Glutamatergic neuron (in vitro differentiated cells): ENCODE data around the gene ZNF45. TPM values are rescaled to one million over a fixed set of nuclear protein-coding genes. Genes with fewer than 3 reads are reported as not detected.
"Not testable (repeated sequence)": the region's sequence is repeated elsewhere in the genome, so short reads cannot be mapped to it uniquely, and the experiment has no call there.

Source experiments
- DNase-seq: peaks from one replicate; pipeline ENCODE4 v3.0.0; 2022
- H3K27ac Mint-ChIP-seq: one replicate; pipeline ENCODE4 v1.8.0; 2020; ENCODE audit warnings: mild to moderate bottlenecking, mixed read lengths, inconsistent platforms; ENCODE audit not compliant: unreplicated experiment
- H3K27me3 Mint-ChIP-seq: one replicate; pipeline ENCODE4 v1.8.0; 2020; ENCODE audit warnings: mild to moderate bottlenecking, moderate library complexity, mixed read lengths, inconsistent platforms; ENCODE audit not compliant: unreplicated experiment
- H3K36me3 Mint-ChIP-seq: one replicate; pipeline ENCODE4 v1.8.0; 2020; ENCODE audit warnings: mild to moderate bottlenecking, mixed read lengths, inconsistent platforms; ENCODE audit not compliant: unreplicated experiment
- H3K4me1 Mint-ChIP-seq: one replicate; pipeline ENCODE4 v1.8.0; 2020; ENCODE audit warnings: mild to moderate bottlenecking, low read depth, mixed read lengths, inconsistent platforms; ENCODE audit not compliant: unreplicated experiment
- H3K4me3 Mint-ChIP-seq: one replicate; pipeline ENCODE4 v1.8.0; 2020; ENCODE audit warnings: mild to moderate bottlenecking, mixed read lengths, inconsistent platforms; ENCODE audit not compliant: unreplicated experiment
- H3K9me3 Mint-ChIP-seq: one replicate; pipeline ENCODE4 v1.8.0; 2020; ENCODE audit warnings: mild to moderate bottlenecking, moderate library complexity, mixed read lengths, inconsistent platforms; ENCODE audit not compliant: unreplicated experiment
- CTCF ChIP-seq: fragments of 200-600 bp; sonication (generic); IDR thresholded peaks from one replicate; pipeline ENCODE4 v1.5.0; 2021; ENCODE audit not compliant: partially characterized antibody, unreplicated experiment
- total RNA-seq: library from RNA; stranded (reverse); fragmentation: NEBNext Ultra II Directional; extraction: Animal tissue kit (Norgen Biotek cat#: 25700); gene quantifications from one replicate; pipeline ENCODE4 v1.2.1, GENCODE V29; 2021; ENCODE audit not compliant: unreplicated experiment

Gene ZNF45
- total RNA-seq, 1 donor from 2014 or later = 12.1 TPM

- Mint-ChIP-seq H3K9me3 (peaks cover 50% of the 10 kb centered on the region), H3K27ac (no peak overlapping the region), H3K27me3 (peaks cover 5% of the 10 kb centered on the region), H3K36me3 (peaks cover 89% of the 10 kb centered on the region), H3K4me1 (no peaks in the 10 kb centered on the region), H3K4me3 (no peak overlapping the region)
- no peak for TF ChIP-seq CTCF
- no peak for DNase-seq
Observed at GRCh38 chr19:43966079-43966694, 31.1 kb upstream of the ZNF45 start.

- peaks cover 63% of the 10 kb centered on the region for H3K36me3 Mint-ChIP-seq
- H3K9me3 Mint-ChIP-seq = peaks cover 16% of the 10 kb centered on the region
- H3K4me3 Mint-ChIP-seq = no peak overlapping the region
- peaks cover 4% of the 10 kb centered on the region for H3K27me3 Mint-ChIP-seq
- H3K4me1 Mint-ChIP-seq = no peaks in the 10 kb centered on the region
- no peak for TF ChIP-seq CTCF
- H3K27ac Mint-ChIP-seq = no peak overlapping the region
- no peak for DNase-seq
Observed at GRCh38 chr19:43960411-43960810, 25.3 kb upstream of the ZNF45 start.

- no peak for TF ChIP-seq CTCF
- DNase-seq = no peak
- Mint-ChIP-seq H3K36me3 (peaks cover 50% of the 10 kb centered on the region), H3K4me3 (no peak overlapping the region), H3K27me3 (peaks cover 3% of the 10 kb centered on the region), H3K9me3 (peaks cover 8% of the 10 kb centered on the region), H3K4me1 (no peaks in the 10 kb centered on the region), H3K27ac (no peak overlapping the region)
Observed at GRCh38 chr19:43957891-43958290, 22.8 kb upstream of the ZNF45 start.

- peaks cover 44% of the 10 kb centered on the region for H3K36me3 Mint-ChIP-seq
- H3K9me3 Mint-ChIP-seq = peaks cover 9% of the 10 kb centered on the region
- DNase-seq = no peak
- no peak overlapping the region for H3K4me3 Mint-ChIP-seq
- TF ChIP-seq CTCF = no peak
- H3K27me3 Mint-ChIP-seq = peaks cover 3% of the 10 kb centered on the region
- no peak overlapping the region for H3K27ac Mint-ChIP-seq
- H3K4me1 Mint-ChIP-seq = no peaks in the 10 kb centered on the region
Observed at GRCh38 chr19:43956827-43957226, 21.7 kb upstream of the ZNF45 start.

GRCh38 chr19:43950834-43951645 lies 16.0 kb upstream of the ZNF45 start, which contains the start of gene ZNF221:
TSS of gene ZNF221 (plus strand) at chr19:43951228. CDS start at chr19:43962727, 11,499 bp downstream.
- Mint-ChIP-seq H3K27me3 (peaks cover 7% of the 10 kb centered on the region), H3K36me3 (peaks cover 29% of the 10 kb centered on the region), H3K4me3 (peak within 1 kb of the TSS; percentile 99), H3K27ac (peak within 1 kb of the TSS; percentile 93), H3K9me3 (peaks cover 12% of the 10 kb centered on the region), H3K4me1 (no peaks in the 10 kb centered on the region)
- DNase-seq = peak; percentile 87
- peak; percentile 49 for TF ChIP-seq CTCF

- peaks cover 12% of the 10 kb centered on the region for H3K9me3 Mint-ChIP-seq
- H3K4me3 Mint-ChIP-seq, H3K27ac Mint-ChIP-seq: not testable (repeated sequence)
Observed at GRCh38 chr19:43949803-43950202, 14.7 kb upstream of the ZNF45 start.

GRCh38 chr19:43947412-43947811 lies 12.3 kb upstream of the ZNF45 start:
- Mint-ChIP-seq H3K9me3 (peaks cover 11% of the 10 kb centered on the region), H3K36me3 (peaks cover 19% of the 10 kb centered on the region)
- not testable (repeated sequence) for H3K27me3 Mint-ChIP-seq, DNase-seq, H3K4me1 Mint-ChIP-seq, H3K27ac Mint-ChIP-seq, H3K4me3 Mint-ChIP-seq

More at GRCh38 chr19:43949803-43950202, 14.7 kb upstream of the ZNF45 start:
- not testable (repeated sequence) for H3K27me3 Mint-ChIP-seq, DNase-seq, H3K4me1 Mint-ChIP-seq
- H3K36me3 Mint-ChIP-seq = peaks cover 25% of the 10 kb centered on the region
